Calu3 (cell line): Measurements from ENCODE around the gene C1QTNF1. TPM values are rescaled to one million over a fixed set of nuclear protein-coding genes. Genes with fewer than 3 reads are reported as not detected.
A peak's percentile ranks its signal among the peaks of the same experiment; 100 is the strongest.
"Not testable (repeated sequence)": the region's sequence is repeated elsewhere in the genome, so short reads cannot be mapped to it uniquely, and the experiment has no call there.

ENCODE experiments used
- BruUV-seq: library from RNA; stranded (reverse); fragments of 400-500 nt; replicated peaks from 2 replicates; lab custom pipeline; 2021; lab: Mats Ljungman, UMichigan
- CTCF ChIA-PET: fragments of 300-600 bp; sonication (Branson Sonifier 250); formaldehyde crosslinking; loops from one replicate; lab custom pipeline; 2022; ENCODE audit warnings: antibody characterized with exemption; lab: Charles Lee
- DNase-seq: peaks from one replicate; pipeline ENCODE4 v3.0.0; 2022
- H3K27ac Mint-ChIP-seq: one replicate; pipeline ENCODE4 v1.8.0; 2022; ENCODE audit warnings: mixed read lengths; ENCODE audit not compliant: unreplicated experiment
- H3K27me3 Mint-ChIP-seq: one replicate; pipeline ENCODE4 v1.8.0; 2022; ENCODE audit warnings: mixed read lengths; ENCODE audit not compliant: unreplicated experiment
- H3K36me3 Mint-ChIP-seq: one replicate; pipeline ENCODE4 v1.8.0; 2022; ENCODE audit warnings: mild to moderate bottlenecking, moderate library complexity, mixed read lengths; ENCODE audit not compliant: insufficient read depth, unreplicated experiment
- H3K4me1 Mint-ChIP-seq: one replicate; pipeline ENCODE4 v1.8.0; 2022; ENCODE audit warnings: mild to moderate bottlenecking, low read depth, mixed read lengths; ENCODE audit not compliant: unreplicated experiment
- H3K4me3 Mint-ChIP-seq: one replicate; pipeline ENCODE4 v1.8.0; 2022; ENCODE audit warnings: mild to moderate bottlenecking, low read depth, moderate library complexity, mixed read lengths; ENCODE audit not compliant: unreplicated experiment
- H3K9me3 Mint-ChIP-seq: one replicate; pipeline ENCODE4 v1.8.0; 2022; ENCODE audit warnings: low read depth, mixed read lengths; ENCODE audit not compliant: unreplicated experiment
- CTCF ChIP-seq: fragments of 200-600 bp; IDR thresholded peaks from one replicate; pipeline ENCODE4 v1.8.0; 2022; ENCODE audit warnings: antibody characterized with exemption; ENCODE audit not compliant: unreplicated experiment
- intact Hi-C: fragments of 100-400 bp; cut with micrococcal nuclease; formaldehyde crosslinking; loops from one replicate; pipeline ENCODE4 v1.10.0; 2022; ENCODE audit not compliant: unreplicated experiment
- total RNA-seq: library from RNA; stranded (reverse); gene quantifications from 2 replicates; pipeline ENCODE4 v1.2.3, GENCODE V29; 2022

Gene C1QTNF1
- total RNA-seq, 1 experiment from 2014 or later: 3.3 TPM

- CTCF ChIA-PET: interaction anchor here (0.6 to 2.2 kb wide), 5 partner anchors 9 to 18 kb away, joined by 4 to 19 read pairs (median 6); no protein-coding TSS in a partner anchor
- TF ChIP-seq CTCF: no peak
- H3K27me3 Mint-ChIP-seq: peaks cover 22% of the 10 kb centered on the region
- no peak overlapping the region for H3K27ac Mint-ChIP-seq
- H3K36me3 Mint-ChIP-seq: peaks cover 25% of the 10 kb centered on the region
- no TSS peak for BruUV-seq
- DNase-seq: no peak
- H3K9me3 Mint-ChIP-seq: no peaks in the 10 kb centered on the region
- no peak overlapping the region for H3K4me3 Mint-ChIP-seq
- intact Hi-C loops: no loop called here
- peaks cover 23% of the 10 kb centered on the region for H3K4me1 Mint-ChIP-seq
Measured at GRCh38 chr17:79027274-79027924, 3.4 kb downstream of the C1QTNF1 start.

- no peaks in the 10 kb centered on the region for H3K9me3 Mint-ChIP-seq
- BruUV-seq: no TSS peak
- peaks cover 23% of the 10 kb centered on the region for H3K4me1 Mint-ChIP-seq
- H3K4me3 Mint-ChIP-seq: no peak overlapping the region
- CTCF ChIA-PET: interaction anchor here (0.5 to 1.6 kb wide), 5 partner anchors 8 to 264 kb away, joined by 3 to 6 read pairs (median 5); no protein-coding TSS in a partner anchor
- no peak for DNase-seq
- H3K27ac Mint-ChIP-seq: no peak overlapping the region
- intact Hi-C loops: no loop called here
- peaks cover 23% of the 10 kb centered on the region for H3K27me3 Mint-ChIP-seq
- TF ChIP-seq CTCF: no peak
- H3K36me3 Mint-ChIP-seq: peaks cover 25% of the 10 kb centered on the region
Measured at GRCh38 chr17:79027925-79028491, 4.0 kb downstream of the C1QTNF1 start.

GRCh38 chr17:79028496-79029326, 4.7 kb downstream of the C1QTNF1 start:
- peak; percentile 23 for TF ChIP-seq CTCF
- Mint-ChIP-seq H3K4me3 (no peak overlapping the region), H3K27me3 (peaks cover 18% of the 10 kb centered on the region), H3K4me1 (peaks cover 23% of the 10 kb centered on the region), H3K27ac (no peak overlapping the region), H3K9me3 (no peaks in the 10 kb centered on the region), H3K36me3 (peaks cover 20% of the 10 kb centered on the region)
- CTCF ChIA-PET: interaction anchor here (0.5 to 1.6 kb wide), 5 partner anchors 8 to 264 kb away, joined by 3 to 6 read pairs (median 5); no protein-coding TSS in a partner anchor
- no peak for DNase-seq
- BruUV-seq: no TSS peak
- intact Hi-C loops: no loop called here

- CTCF ChIA-PET: interaction anchor here (1.6 kb wide), 1 partner anchor 11 kb away, joined by 4 read pairs; no protein-coding TSS in a partner anchor
- Mint-ChIP-seq H3K4me3 (no peak overlapping the region), H3K27me3 (peaks cover 13% of the 10 kb centered on the region), H3K27ac (no peak overlapping the region), H3K4me1 (peaks cover 16% of the 10 kb centered on the region), H3K36me3 (peaks cover 12% of the 10 kb centered on the region), H3K9me3 (no peaks in the 10 kb centered on the region)
- intact Hi-C loops: no loop called here
- TF ChIP-seq CTCF: no peak
- BruUV-seq: no TSS peak
- no peak for DNase-seq
Measured at GRCh38 chr17:79029327-79030009, 5.5 kb downstream of the C1QTNF1 start.

GRCh38 chr17:79030636-79031035, 6.7 kb downstream of the C1QTNF1 start:
- DNase-seq, H3K27ac Mint-ChIP-seq, H3K4me3 Mint-ChIP-seq, intact Hi-C loops, H3K36me3 Mint-ChIP-seq, BruUV-seq, H3K9me3 Mint-ChIP-seq: not testable (repeated sequence)
- Mint-ChIP-seq H3K27me3 (peaks cover 13% of the 10 kb centered on the region), H3K4me1 (peaks cover 19% of the 10 kb centered on the region)
- CTCF ChIA-PET: interaction anchor here (0.7 to 0.8 kb wide), 2 partner anchors 44 to 136 kb away, joined by 5 to 9 read pairs; partner anchors contain the start of gene ENGASE
